Neural progenitor cell (in vitro differentiated cells): ENCODE results near the gene TMEM132E. TPM values are rescaled to one million over a fixed set of nuclear protein-coding genes. Genes with fewer than 3 reads are reported as not detected.

Experiments
- DNase-seq: peaks from one replicate; pipeline ENCODE4 v3.0.0-alpha.2; 2016; ENCODE audit warnings: low spot score
- H2AFZ ChIP-seq: fragments of 200-600 bp; sonication (generic); replicated peaks from 2 replicates; pipeline ENCODE4 v1.6.1; 2016; ENCODE audit warnings: antibody characterized with exemption
- H3F3A ChIP-seq: fragments of 200-600 bp; sonication (generic); 2 replicates; pipeline ENCODE4 v1.6.1; 2016; ENCODE audit warnings: antibody characterized with exemption, low read depth
- H3K27ac ChIP-seq: fragments of 200-600 bp; sonication (generic); 2 replicates; pipeline ENCODE4 v1.5.1; 2016; ENCODE audit warnings: mild to moderate bottlenecking
- H3K27me3 ChIP-seq: fragments of 200-600 bp; sonication (generic); 2 replicates; pipeline ENCODE4 v1.6.1; 2016; ENCODE audit warnings: mild to moderate bottlenecking, moderate library complexity
- H3K36me3 ChIP-seq: fragments of 200-600 bp; sonication (generic); 2 replicates; pipeline ENCODE4 v1.5.1; 2016
- H3K4me1 ChIP-seq: fragments of 200-600 bp; sonication (generic); 2 replicates; pipeline ENCODE4 v1.6.1; 2016; ENCODE audit warnings: mixed run types
- H3K4me2 ChIP-seq: fragments of 200-600 bp; sonication (generic); 2 replicates; pipeline ENCODE4 v1.6.1; 2016
- H3K4me3 ChIP-seq: fragments of 200-600 bp; sonication (generic); 2 replicates; pipeline ENCODE4 v1.5.1; 2016
- H3K79me2 ChIP-seq: fragments of 200-600 bp; sonication (generic); 2 replicates; pipeline ENCODE4 v1.6.1; 2016; ENCODE audit warnings: low read depth
- H3K9ac ChIP-seq: fragments of 200-600 bp; sonication (generic); 2 replicates; pipeline ENCODE4 v1.6.1; 2016
- H3K9me3 ChIP-seq: fragments of 200-600 bp; sonication (generic); 2 replicates; pipeline ENCODE4 v1.5.1; 2016; ENCODE audit warnings: low read depth
- H4K20me1 ChIP-seq: fragments of 200-600 bp; sonication (generic); 2 replicates; pipeline ENCODE4 v1.6.1; 2016; ENCODE audit warnings: low read depth
- H3K27ac Mint-ChIP-seq: 3 replicates; pipeline ENCODE4 v1.8.0; 2021; ENCODE audit warnings: mixed read lengths
- H3K27me3 Mint-ChIP-seq: 2 replicates; pipeline ENCODE4 v1.8.0; 2022; ENCODE audit warnings: low read depth, mild to moderate bottlenecking, inconsistent platforms, moderate library complexity, mixed read lengths; ENCODE audit not compliant: insufficient read depth
- H3K36me3 Mint-ChIP-seq: 3 replicates; pipeline ENCODE4 v1.8.0; 2021; ENCODE audit warnings: mixed read lengths
- H3K4me1 Mint-ChIP-seq: 3 replicates; pipeline ENCODE4 v1.8.0; 2021; ENCODE audit warnings: mixed read lengths
- H3K4me3 Mint-ChIP-seq: 3 replicates; pipeline ENCODE4 v1.8.0; 2021; ENCODE audit warnings: mild to moderate bottlenecking, moderate library complexity, mixed read lengths
- H3K9me3 Mint-ChIP-seq: 3 replicates; pipeline ENCODE4 v1.8.0; 2020; ENCODE audit warnings: mixed read lengths
- CTCF ChIP-seq: fragments of 200-600 bp; sonication (generic); IDR thresholded peaks from 2 replicates; pipeline ENCODE4 v1.5.1; 2017; ENCODE audit warnings: antibody characterized with exemption, mild to moderate bottlenecking
- EZH2 ChIP-seq: fragments of 200-600 bp; sonication (generic); IDR thresholded peaks from 2 replicates; pipeline ENCODE4 v1.6.1; 2017; ENCODE audit warnings: antibody characterized with exemption, mild to moderate bottlenecking, moderate library complexity
- EZH2phosphoT487 ChIP-seq: fragments of 200-600 bp; sonication (generic); IDR thresholded peaks from 2 replicates; pipeline ENCODE4 v1.6.1; 2017; ENCODE audit warnings: antibody characterized with exemption
- total RNA-seq: library from RNA; depleted of rRNA; stranded (reverse); fragments of >200 nt; gene quantifications from 2 replicates; pipeline ENCODE4 v1.2.3, GENCODE V29; 2015; ENCODE audit warnings: low replicate concordance

TMEM132E gene
- total RNA-seq, 1 donor from 2014 or later, result 0.21 TPM

DNA sequence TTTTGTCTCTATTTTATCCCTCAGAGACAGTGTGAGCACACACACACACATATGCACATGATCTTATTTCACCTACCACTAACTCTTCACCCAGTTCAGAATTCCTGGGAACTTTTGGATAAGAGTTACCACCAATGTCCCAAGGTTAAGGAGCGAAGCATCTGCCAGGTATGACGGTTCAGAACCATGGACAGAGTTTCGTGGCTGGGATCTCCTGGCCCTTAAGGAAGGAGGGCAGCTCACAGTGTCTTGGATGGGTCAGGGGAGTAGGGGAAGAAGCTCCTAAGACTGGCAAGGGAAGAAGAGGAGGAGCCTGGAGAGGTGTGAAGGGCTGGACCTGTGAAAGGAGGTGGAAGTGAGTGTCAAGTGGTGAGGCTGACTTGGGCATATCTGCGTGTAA lies 23.0 kb upstream of the TMEM132E start:
- H3K4me2 ChIP-seq, result no peak overlapping the region
- H3K9me3 ChIP-seq, result no peaks in the 10 kb centered on the region
- Mint-ChIP-seq H3K36me3 (no peaks in the 10 kb centered on the region), H3K9me3 (no peaks in the 10 kb centered on the region), H3K27me3 (peaks cover 10% of the 10 kb centered on the region), H3K4me1 (no peaks in the 10 kb centered on the region), H3K27ac (no peak overlapping the region), H3K4me3 (no peak overlapping the region)
- H3K9ac ChIP-seq, result no peak overlapping the region
- H3F3A ChIP-seq, result peaks cover 5% of the 10 kb centered on the region
- H4K20me1 ChIP-seq, result peaks cover 13% of the 10 kb centered on the region
- no peak overlapping the region for H3K4me3 ChIP-seq
- no peaks in the 10 kb centered on the region for H3K79me2 ChIP-seq
- peaks cover 8% of the 10 kb centered on the region for H3K4me1 ChIP-seq
- peaks cover 59% of the 10 kb centered on the region for H3K27me3 ChIP-seq
- no peak overlapping the region for H3K27ac ChIP-seq
- DNase-seq, result peak; percentile 81
- no peak overlapping the region for H2AFZ ChIP-seq
- no peak for TF ChIP-seq EZH2
- no peak for TF ChIP-seq CTCF
- no peak for TF ChIP-seq EZH2phosphoT487
- H3K36me3 ChIP-seq, result no peaks in the 10 kb centered on the region

DNA sequence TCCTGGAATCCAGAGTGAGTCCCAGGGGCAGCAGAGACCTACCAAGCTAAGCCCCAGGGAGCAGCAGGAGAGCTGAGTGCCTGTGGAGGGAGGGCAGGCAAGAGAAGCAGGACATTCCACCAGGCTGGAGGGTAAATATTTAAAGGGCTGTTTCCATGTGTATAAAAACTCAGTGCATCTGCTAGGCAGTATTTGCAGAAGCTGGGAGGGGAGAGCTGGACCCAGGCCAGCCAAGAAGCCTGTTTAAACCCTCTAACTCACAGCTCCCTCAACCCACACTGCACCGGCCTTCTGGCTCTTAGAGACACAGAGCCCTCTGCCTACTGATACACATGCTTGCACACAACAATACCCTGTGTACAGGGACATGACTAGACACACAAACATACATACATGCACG lies 22.5 kb upstream of the TMEM132E start:
- Histone ChIP-seq H3K36me3 (no peaks in the 10 kb centered on the region), H3K4me2 (no peak overlapping the region), H3K4me3 (no peak overlapping the region), H2AFZ (no peak overlapping the region), H3K27me3 (peaks cover 59% of the 10 kb centered on the region), H3K9ac (no peak overlapping the region), H3K9me3 (no peaks in the 10 kb centered on the region), H3K79me2 (no peaks in the 10 kb centered on the region), H4K20me1 (peaks cover 13% of the 10 kb centered on the region), H3F3A (peaks cover 5% of the 10 kb centered on the region), H3K4me1 (peaks cover 8% of the 10 kb centered on the region), H3K27ac (no peak overlapping the region)
- Mint-ChIP-seq H3K36me3 (no peaks in the 10 kb centered on the region), H3K27ac (no peak overlapping the region), H3K9me3 (no peaks in the 10 kb centered on the region), H3K27me3 (peaks cover 11% of the 10 kb centered on the region), H3K4me3 (no peak overlapping the region), H3K4me1 (no peaks in the 10 kb centered on the region)
- DNase-seq, result no peak
- TF ChIP-seq EZH2 (no peak), EZH2phosphoT487 (no peak), CTCF (no peak)

DNA sequence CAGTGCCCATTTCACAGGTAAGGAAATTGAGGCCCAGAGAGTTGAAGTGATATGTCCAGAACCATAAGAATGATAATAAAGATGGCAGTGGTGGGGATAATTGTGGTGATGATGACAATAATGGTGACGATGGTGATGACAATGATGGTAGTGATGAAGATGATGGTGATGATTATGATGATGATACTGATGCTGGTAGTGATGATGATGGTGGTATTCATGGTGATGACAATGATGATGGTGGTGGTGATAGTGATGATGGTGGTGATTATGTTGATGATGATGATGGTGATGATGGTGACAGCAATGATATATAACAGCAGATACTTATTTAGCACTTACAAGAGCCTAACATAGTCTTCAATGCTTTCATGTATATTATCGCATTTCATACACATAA lies 18.1 kb upstream of the TMEM132E start:
- no peak overlapping the region for H3K27ac Mint-ChIP-seq
- no peaks in the 10 kb centered on the region for H3K36me3 ChIP-seq
- DNase-seq, result no peak

DNA sequence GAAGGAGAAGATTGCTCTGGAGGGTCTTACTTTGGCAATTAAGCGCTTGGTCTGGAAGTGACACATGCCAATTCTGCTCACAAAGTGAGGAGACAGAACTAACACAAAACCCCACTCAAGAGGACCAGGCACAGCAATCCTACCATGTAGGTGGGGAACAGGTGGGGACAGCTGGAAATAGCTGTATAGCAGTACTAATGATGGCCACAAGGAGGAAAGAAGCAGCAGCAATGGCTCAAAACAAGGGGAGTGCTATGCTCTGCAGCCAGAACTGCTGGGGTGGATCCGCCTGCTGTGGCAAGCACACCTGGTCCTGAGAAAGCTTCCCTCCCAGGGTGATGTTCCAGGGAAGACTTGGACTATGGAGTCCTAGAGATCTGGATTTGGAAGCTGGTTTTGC lies 17.0 kb upstream of the TMEM132E start:
- no peak overlapping the region for H3K27ac Mint-ChIP-seq
- no peaks in the 10 kb centered on the region for H3K36me3 Mint-ChIP-seq
- H3K4me3 Mint-ChIP-seq, result no peak overlapping the region
- DNase-seq, result peak; percentile 45
- H3K4me2 ChIP-seq, result no peak overlapping the region
- H3K36me3 ChIP-seq, result no peaks in the 10 kb centered on the region
- H3K79me2 ChIP-seq, result no peaks in the 10 kb centered on the region
- no peak overlapping the region for H3K27ac ChIP-seq
- H3K4me1 ChIP-seq, result no peaks in the 10 kb centered on the region
- H3F3A ChIP-seq, result no peaks in the 10 kb centered on the region
- H3K9me3 ChIP-seq, result no peaks in the 10 kb centered on the region
- TF ChIP-seq EZH2phosphoT487 (no peak), CTCF (peak; percentile 59)
- H2AFZ ChIP-seq, result no peak overlapping the region
- H3K4me1 Mint-ChIP-seq, result no peaks in the 10 kb centered on the region
- H3K9ac ChIP-seq, result no peak overlapping the region
- H3K27me3 ChIP-seq, result peaks cover 99% of the 10 kb centered on the region
- H3K4me3 ChIP-seq, result no peak overlapping the region
- H3K9me3 Mint-ChIP-seq, result no peaks in the 10 kb centered on the region
- peaks cover 10% of the 10 kb centered on the region for H4K20me1 ChIP-seq
- peaks cover 13% of the 10 kb centered on the region for H3K27me3 Mint-ChIP-seq

More for the DNA sequence above, 18.1 kb upstream of the TMEM132E start:
- no peak overlapping the region for H3K9ac ChIP-seq
- H3K4me2 ChIP-seq, result no peak overlapping the region
- Mint-ChIP-seq H3K9me3 (no peaks in the 10 kb centered on the region), H3K4me1 (no peaks in the 10 kb centered on the region), H3K4me3 (no peak overlapping the region), H3K27me3 (peaks cover 13% of the 10 kb centered on the region), H3K36me3 (no peaks in the 10 kb centered on the region)
- H2AFZ ChIP-seq, result no peak overlapping the region
- H3K79me2 ChIP-seq, result no peaks in the 10 kb centered on the region
- H3F3A ChIP-seq, result no peaks in the 10 kb centered on the region
- no peak overlapping the region for H3K27ac ChIP-seq
- peaks cover 14% of the 10 kb centered on the region for H4K20me1 ChIP-seq
- no peak for TF ChIP-seq EZH2phosphoT487
- no peaks in the 10 kb centered on the region for H3K9me3 ChIP-seq
- no peak overlapping the region for H3K4me3 ChIP-seq
- no peaks in the 10 kb centered on the region for H3K4me1 ChIP-seq
- H3K27me3 ChIP-seq, result peaks cover 88% of the 10 kb centered on the region
